ENCODE results near the gene GNAQ. TPM values are rescaled to one million over a fixed set of nuclear protein-coding genes. Genes with fewer than 3 reads are reported as not detected.

GNAQ gene
- polyA plus RNA-seq, 1 of the 3 experiments (the other 2 are of a cell fraction), result 20.9 TPM

DNA sequence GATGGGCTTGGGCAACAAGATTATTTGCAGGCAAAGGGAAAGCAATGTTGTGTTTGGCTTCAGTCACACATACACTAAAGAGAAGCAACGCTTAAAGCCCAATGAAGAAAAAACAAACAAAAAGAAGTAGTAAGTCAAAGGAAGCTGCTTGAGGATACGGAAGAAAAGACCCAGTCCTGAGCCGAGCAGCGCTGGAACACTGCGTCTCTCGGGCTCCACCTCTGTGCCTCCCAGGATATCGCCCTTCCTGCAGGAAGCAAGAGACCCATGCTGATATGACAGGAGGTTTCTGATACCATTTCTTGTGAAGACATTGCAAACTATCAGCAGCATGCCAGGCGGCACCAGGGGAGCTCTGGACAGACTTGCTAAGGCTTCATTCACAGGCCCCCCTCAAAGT lies 9.9 kb downstream of the GNAQ start (continued):
- TF ChIP-seq JUND (IDR thresholded peaks at IDR 0.05) (no peak), FOXJ3 (CRISPR knock-in tag; IDR thresholded peaks at IDR 0.05) (no peak)

DNA sequence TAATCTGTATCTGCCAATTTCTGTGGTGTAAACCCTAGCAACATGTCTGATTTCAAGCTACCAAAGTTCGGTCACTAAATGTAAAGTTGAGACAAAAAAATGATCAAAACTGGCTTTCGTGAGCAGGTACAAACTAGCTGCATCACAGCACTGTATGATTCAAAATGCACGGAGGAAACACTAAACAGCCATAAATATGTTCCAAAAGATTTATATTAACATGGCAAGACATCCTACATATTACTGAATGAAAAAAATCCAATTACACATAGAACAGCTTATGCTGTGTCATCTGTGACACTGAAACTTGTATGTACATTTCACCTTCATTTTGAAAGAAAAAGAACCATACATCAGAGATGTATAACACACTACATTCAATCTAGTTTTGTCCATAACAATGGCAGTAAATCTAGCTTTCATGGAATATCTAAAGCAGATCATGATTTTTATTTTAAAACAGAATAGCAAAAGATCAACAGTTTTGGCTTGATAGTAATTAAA lies 14.4 kb downstream of the GNAQ start:
- peaks cover 10% of the 10 kb centered on the region for H3F3A ChIP-seq (replicated peaks; ENCODE audit: insufficient read depth)
- no peak for TF ChIP-seq CHD2 (IDR thresholded peaks at IDR 0.05; ENCODE audit: low read length, partially characterized antibody)
- no peak for TF ChIP-seq TCF12 (IDR thresholded peaks at IDR 0.05)
- no peak for TF ChIP-seq SIN3A (IDR thresholded peaks at IDR 0.05; ENCODE audit: borderline replicate concordance, low read depth, low read length)
- TF ChIP-seq, protein P1, sequence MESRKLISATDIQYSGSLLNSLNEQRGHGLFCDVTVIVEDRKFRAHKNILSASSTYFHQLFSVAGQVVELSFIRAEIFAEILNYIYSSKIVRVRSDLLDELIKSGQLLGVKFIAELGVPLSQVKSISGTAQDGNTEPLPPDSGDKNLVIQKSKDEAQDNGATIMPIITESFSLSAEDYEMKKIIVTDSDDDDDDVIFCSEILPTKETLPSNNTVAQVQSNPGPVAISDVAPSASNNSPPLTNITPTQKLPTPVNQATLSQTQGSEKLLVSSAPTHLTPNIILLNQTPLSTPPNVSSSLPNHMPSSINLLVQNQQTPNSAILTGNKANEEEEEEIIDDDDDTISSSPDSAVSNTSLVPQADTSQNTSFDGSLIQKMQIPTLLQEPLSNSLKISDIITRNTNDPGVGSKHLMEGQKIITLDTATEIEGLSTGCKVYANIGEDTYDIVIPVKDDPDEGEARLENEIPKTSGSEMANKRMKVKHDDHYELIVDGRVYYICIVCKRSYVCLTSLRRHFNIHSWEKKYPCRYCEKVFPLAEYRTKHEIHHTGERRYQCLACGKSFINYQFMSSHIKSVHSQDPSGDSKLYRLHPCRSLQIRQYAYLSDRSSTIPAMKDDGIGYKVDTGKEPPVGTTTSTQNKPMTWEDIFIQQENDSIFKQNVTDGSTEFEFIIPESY (IDR thresholded peaks at IDR 0.05; ENCODE audit: borderline replicate concordance, low read depth), result no peak
- no peak for TF ChIP-seq ELF1 (IDR thresholded peaks at IDR 0.05)
- no peak for TF ChIP-seq POLR2AphosphoS5 (IDR thresholded peaks at IDR 0.05; ENCODE audit: low read depth, low read length)
- no peak for TF ChIP-seq SMC3 (IDR thresholded peaks at IDR 0.05; ENCODE audit: low read depth, low read length)
- TF ChIP-seq RCOR1 (IDR thresholded peaks at IDR 0.05; ENCODE audit: low read length), result no peak
- no peak for TF ChIP-seq JUND (IDR thresholded peaks at IDR 0.05)
- no peak for TF ChIP-seq GABPA (IDR thresholded peaks at IDR 0.05; ENCODE audit: low read depth)
- TF ChIP-seq NFIC (IDR thresholded peaks at IDR 0.05; ENCODE audit: borderline replicate concordance), result no peak
- no peak for TF ChIP-seq RAD21 (IDR thresholded peaks at IDR 0.05; ENCODE audit: low read length)
- no peak for TF ChIP-seq EP300 (IDR thresholded peaks at IDR 0.05; ENCODE audit: borderline replicate concordance in 1 of 2, low read depth in 1 of 2, low read length in 1 of 2)
- TF ChIP-seq, protein P2, sequence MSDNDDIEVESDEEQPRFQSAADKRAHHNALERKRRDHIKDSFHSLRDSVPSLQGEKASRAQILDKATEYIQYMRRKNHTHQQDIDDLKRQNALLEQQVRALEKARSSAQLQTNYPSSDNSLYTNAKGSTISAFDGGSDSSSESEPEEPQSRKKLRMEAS (IDR thresholded peaks at IDR 0.05; ENCODE audit: low read depth), result no peak
- TF ChIP-seq, protein P3, sequence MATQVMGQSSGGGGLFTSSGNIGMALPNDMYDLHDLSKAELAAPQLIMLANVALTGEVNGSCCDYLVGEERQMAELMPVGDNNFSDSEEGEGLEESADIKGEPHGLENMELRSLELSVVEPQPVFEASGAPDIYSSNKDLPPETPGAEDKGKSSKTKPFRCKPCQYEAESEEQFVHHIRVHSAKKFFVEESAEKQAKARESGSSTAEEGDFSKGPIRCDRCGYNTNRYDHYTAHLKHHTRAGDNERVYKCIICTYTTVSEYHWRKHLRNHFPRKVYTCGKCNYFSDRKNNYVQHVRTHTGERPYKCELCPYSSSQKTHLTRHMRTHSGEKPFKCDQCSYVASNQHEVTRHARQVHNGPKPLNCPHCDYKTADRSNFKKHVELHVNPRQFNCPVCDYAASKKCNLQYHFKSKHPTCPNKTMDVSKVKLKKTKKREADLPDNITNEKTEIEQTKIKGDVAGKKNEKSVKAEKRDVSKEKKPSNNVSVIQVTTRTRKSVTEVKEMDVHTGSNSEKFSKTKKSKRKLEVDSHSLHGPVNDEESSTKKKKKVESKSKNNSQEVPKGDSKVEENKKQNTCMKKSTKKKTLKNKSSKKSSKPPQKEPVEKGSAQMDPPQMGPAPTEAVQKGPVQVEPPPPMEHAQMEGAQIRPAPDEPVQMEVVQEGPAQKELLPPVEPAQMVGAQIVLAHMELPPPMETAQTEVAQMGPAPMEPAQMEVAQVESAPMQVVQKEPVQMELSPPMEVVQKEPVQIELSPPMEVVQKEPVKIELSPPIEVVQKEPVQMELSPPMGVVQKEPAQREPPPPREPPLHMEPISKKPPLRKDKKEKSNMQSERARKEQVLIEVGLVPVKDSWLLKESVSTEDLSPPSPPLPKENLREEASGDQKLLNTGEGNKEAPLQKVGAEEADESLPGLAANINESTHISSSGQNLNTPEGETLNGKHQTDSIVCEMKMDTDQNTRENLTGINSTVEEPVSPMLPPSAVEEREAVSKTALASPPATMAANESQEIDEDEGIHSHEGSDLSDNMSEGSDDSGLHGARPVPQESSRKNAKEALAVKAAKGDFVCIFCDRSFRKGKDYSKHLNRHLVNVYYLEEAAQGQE (IDR thresholded peaks at IDR 0.05; ENCODE audit: low read depth, low read length), result no peak
- no peak for TF ChIP-seq RXRA (IDR thresholded peaks at IDR 0.05; ENCODE audit: borderline replicate concordance, low read depth)
- TF ChIP-seq, protein P4, sequence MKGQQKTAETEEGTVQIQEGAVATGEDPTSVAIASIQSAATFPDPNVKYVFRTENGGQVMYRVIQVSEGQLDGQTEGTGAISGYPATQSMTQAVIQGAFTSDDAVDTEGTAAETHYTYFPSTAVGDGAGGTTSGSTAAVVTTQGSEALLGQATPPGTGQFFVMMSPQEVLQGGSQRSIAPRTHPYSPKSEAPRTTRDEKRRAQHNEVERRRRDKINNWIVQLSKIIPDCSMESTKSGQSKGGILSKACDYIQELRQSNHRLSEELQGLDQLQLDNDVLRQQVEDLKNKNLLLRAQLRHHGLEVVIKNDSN (IDR thresholded peaks at IDR 0.05; ENCODE audit: borderline replicate concordance, low read depth), result no peak
- H3K9me2 ChIP-seq, result no peaks in the 10 kb centered on the region
- H3K9me3 ChIP-seq, result no peaks in the 10 kb centered on the region
- ChIA-PET POLR2A (no interaction called here), CTCF (no interaction called here)
- DNase-seq, result no peak
- H3K27ac ChIP-seq (ENCODE audit: low read depth in 2 of 2, low read length in 1 of 2), result no peak overlapping the region; a peak in 1 of 4 replicates
- no peak overlapping the region for H2AFZ ChIP-seq (ENCODE audit: low read depth)
- no peak overlapping the region for H3K9ac ChIP-seq
- peaks cover 45% of the 10 kb centered on the region for H4K20me1 ChIP-seq (ENCODE audit: insufficient read depth)
- H3K27me3 ChIP-seq (ENCODE audit: insufficient read depth), result no peaks in the 10 kb centered on the region
- WGBS (ENCODE audit: low lambda C conversion rate), result 96% methylated on average over 3 of the region's 3 CpGs
- H3K4me2 ChIP-seq, result no peak overlapping the region
- H3K79me2 ChIP-seq (ENCODE audit: insufficient read depth), result peaks cover 96% of the 10 kb centered on the region
- no peak overlapping the region for H3K4me3 ChIP-seq (ENCODE audit: low read depth in 2 of 2, low read length in 1 of 2)
- H3K4me1 ChIP-seq (ENCODE audit: control insufficient read depth in 1 of 2, insufficient read depth in 2 of 2, low read depth in 1 of 2, low read length in 1 of 2), result peaks cover 14 to 17% of the 10 kb centered on the region in 2 experiments; a peak in 3 of 4 replicates
- H3K36me3 ChIP-seq (replicated peaks in 1 of 2; ENCODE audit: control insufficient read depth in 1 of 2, insufficient read depth in 2 of 2, low read length in 1 of 2), result peaks cover 0 to 3% of the 10 kb centered on the region in 2 experiments

Measured in SK-N-SH (cell line).